Limb (tissue), 2 donors: Measurements from ENCODE around the gene TBC1D9.

Source experiments
- DNase-seq, 2 donors: peaks; one replicate each; pipeline ENCODE4 v3.0.0-alpha.2; 2016; ENCODE audit errors: extremely low spot score in 2 of 2

Gene TBC1D9

GRCh38 chr4:140725556-140725955, 30.6 kb downstream of the TBC1D9 start:
- no peak for DNase-seq

GRCh38 chr4:140724760-140725159, 31.4 kb downstream of the TBC1D9 start:
- no peak for DNase-seq

- DNase-seq: no peak
Measured at GRCh38 chr4:140720387-140721304, 35.5 kb downstream of the TBC1D9 start.

DNA sequence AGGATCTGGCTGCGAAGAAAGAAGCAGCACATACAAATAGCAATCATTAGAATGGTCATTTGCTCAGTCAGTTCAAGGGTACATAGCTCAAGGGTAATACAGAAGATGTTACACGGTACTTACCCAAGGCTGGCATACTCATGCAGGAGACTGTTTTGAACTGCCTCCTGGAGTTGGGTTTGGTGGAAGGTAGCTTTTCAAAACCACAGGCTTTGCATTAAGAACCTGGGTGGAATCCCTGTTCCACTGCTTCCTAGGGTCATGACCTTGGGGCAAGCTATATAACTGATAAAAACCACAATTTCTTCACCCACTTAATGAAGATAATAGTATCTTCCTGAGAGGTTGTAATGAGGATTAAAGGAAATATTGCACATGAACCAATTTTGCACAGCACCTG, 36.5 kb downstream of the TBC1D9 start:
- no peak for DNase-seq

DNA sequence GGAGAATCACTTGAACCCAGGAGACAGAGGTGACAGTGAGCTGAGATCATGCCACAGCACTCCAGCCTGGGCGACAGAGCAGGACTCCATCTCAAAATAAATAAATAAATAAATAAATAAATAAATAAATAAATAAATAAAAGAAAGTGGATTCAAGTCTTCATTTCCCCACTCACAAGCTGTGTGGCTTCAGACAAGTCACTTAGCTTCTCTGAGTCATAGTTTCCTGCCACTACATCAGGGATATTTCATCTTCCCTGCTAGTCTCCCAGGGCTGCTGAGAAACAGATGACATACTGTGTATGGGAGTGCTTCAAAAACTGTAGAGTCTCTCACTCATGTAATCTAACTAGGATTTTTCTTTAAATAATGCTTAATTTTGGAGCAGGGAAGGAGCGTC, 37.2 kb downstream of the TBC1D9 start:
- DNase-seq: no peak

- DNase-seq: no peak
Measured at GRCh38 chr4:140718241-140718952, 37.8 kb downstream of the TBC1D9 start.

DNA sequence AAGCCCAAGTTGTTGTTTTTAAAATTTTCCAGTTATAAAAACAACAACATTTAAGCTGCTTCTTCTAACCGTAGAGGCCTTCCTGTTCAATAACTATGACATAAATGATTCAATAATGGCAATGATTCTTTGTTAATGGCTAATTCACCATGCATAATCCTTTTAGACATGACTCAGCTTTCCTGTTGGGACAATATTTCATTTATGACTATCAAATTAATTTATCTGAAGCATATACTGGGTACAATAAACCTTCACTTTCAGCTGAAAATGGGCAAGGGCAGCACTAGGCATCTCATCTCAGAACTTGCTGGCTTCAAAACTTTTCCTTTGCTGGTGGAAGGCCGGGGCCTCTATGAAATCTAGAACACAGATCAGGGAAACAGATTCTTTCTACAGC, 38.9 kb downstream of the TBC1D9 start:
- DNase-seq: no peak

GRCh38 chr4:140715119-140715518, 41.1 kb downstream of the TBC1D9 start:
- no peak for DNase-seq

DNA sequence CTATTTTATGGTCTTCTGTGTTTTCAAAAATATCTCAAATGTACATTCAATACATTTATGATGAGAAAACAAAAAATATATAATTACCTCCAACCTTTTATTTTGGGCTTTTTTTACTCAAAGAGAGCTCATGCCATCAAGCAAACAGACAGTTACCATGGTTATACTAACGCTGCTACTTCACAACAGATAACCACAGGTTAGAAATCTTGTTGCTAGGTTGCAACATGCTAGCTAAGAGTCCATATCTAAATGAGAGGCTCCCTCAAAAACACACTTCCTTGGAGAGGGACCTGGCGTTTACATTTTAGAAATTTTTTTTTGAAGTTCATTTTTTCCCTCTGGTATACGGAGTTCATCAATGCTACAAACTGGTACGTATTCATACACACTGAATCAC, 44.3 kb downstream of the TBC1D9 start:
- DNase-seq: no peak

GRCh38 chr4:140710908-140711622, 45.1 kb downstream of the TBC1D9 start:
- no peak for DNase-seq

- DNase-seq: no peak
Measured at GRCh38 chr4:140707325-140707724, 48.9 kb downstream of the TBC1D9 start.

DNA sequence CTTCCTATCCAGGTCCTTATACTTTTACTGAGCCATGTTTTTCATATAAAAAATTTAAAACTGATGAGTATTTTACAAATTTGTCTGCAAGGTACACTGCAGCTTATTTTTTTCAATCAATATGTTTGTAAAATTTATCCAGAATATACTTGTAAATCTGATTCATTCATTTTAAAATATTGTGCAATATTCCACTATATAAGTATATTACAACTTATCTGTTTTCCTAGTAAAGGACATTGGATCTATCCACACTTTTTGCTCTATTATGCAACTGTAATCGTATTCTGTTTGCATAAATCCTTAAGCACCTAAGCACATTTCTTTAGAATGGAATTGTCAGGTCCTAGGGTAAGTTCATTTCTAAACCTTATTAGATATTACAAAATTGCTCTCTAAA, 49.5 kb downstream of the TBC1D9 start:
- no peak for DNase-seq

GRCh38 chr4:140706276-140706625, 49.9 kb downstream of the TBC1D9 start:
- DNase-seq: no peak

GRCh38 chr4:140705625-140706275, 50.4 kb downstream of the TBC1D9 start:
- no peak for DNase-seq

GRCh38 chr4:140704964-140705363, 51.2 kb downstream of the TBC1D9 start:
- no peak for DNase-seq

GRCh38 chr4:140704392-140704960, 51.7 kb downstream of the TBC1D9 start:
- no peak for DNase-seq

- no peak for DNase-seq
Measured at GRCh38 chr4:140703463-140703862, 52.7 kb downstream of the TBC1D9 start.

GRCh38 chr4:140702096-140702757, 54.0 kb downstream of the TBC1D9 start:
- DNase-seq: no peak

DNA sequence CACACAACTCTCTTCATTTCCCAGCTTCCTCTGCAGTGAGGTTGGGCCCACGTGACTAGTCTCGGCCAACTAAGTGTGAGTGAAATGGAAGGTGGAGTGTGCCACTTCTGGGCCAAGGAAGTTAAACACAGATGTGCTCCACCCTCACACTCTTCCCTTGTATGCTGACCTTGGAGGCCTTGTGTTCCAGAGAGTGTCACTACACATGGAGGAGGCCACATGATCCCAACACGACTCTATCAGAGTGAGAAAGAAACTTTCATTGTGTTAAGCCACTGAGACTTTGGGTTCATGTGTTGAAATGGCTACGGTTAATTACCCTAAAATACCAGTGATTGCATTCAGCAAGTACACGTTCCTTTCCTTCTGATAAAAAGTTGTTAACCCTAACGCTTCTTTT, 55.1 kb downstream of the TBC1D9 start:
- DNase-seq: no peak

GRCh38 chr4:140697709-140698560, 58.2 kb downstream of the TBC1D9 start:
- no peak for DNase-seq
